ENCODE measurements around the gene TTC27.

DNA sequence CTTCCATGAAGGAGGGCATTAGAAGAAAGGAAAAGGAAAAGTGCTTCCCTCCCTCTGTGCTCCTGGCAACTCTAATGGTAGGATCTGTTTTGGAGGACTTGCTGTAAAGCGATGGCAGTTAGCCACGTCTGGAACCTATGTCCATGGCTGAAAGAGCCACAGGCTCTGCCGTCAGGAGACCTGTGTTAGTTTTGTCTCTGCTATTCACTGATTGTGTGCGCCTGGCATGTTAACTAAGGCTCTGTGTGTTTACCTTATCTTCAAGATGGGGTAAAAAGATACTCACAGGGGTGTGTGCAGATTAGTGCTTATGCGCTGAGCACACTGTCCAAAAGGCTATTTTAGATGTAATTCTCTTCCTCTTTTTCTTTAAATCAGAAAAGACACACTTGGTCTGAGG is 209.1 kb downstream of the TTC27 start:
- TF ChIP-seq, protein P1, sequence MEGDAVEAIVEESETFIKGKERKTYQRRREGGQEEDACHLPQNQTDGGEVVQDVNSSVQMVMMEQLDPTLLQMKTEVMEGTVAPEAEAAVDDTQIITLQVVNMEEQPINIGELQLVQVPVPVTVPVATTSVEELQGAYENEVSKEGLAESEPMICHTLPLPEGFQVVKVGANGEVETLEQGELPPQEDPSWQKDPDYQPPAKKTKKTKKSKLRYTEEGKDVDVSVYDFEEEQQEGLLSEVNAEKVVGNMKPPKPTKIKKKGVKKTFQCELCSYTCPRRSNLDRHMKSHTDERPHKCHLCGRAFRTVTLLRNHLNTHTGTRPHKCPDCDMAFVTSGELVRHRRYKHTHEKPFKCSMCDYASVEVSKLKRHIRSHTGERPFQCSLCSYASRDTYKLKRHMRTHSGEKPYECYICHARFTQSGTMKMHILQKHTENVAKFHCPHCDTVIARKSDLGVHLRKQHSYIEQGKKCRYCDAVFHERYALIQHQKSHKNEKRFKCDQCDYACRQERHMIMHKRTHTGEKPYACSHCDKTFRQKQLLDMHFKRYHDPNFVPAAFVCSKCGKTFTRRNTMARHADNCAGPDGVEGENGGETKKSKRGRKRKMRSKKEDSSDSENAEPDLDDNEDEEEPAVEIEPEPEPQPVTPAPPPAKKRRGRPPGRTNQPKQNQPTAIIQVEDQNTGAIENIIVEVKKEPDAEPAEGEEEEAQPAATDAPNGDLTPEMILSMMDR (IDR thresholded peaks at IDR 0.05): no peak
- no peak for TF ChIP-seq POLR2A (IDR thresholded peaks at IDR 0.05)
